Right lobe of liver (tissue), 4 donors: Measurements from ENCODE around the gene TNPO2.

Experiments used
- CTCF ChIP-seq, 4 donors: fragments of 200-600 bp in 3 of 4; fragments of 450-650 bp in 1 of 4; IDR thresholded peaks; one replicate each; pipeline versions ENCODE4 v1.5.1 to v1.8.0; 2016 to 2022; ENCODE audit warnings: antibody characterized with exemption in 4 of 4, mild to moderate bottlenecking in 2 of 4
- POLR2A ChIP-seq: fragments of 450-650 bp; IDR thresholded peaks from one replicate; pipeline ENCODE4 v1.6.1; 2017; ENCODE audit warnings: antibody characterized with exemption, mild to moderate bottlenecking
- donor health status: DM: no; HTN: no; CAD: no.
- donor health status: DM: no; HTN: no; CAD: no.
- donor health status: DM: no; HTN: yes; CAD: no.

GRCh38 chr19:12756150-12756883 is 32.6 kb upstream of the TNPO2 start:
- TF ChIP-seq CTCF (IDR thresholded peaks at IDR 0.05) (no peak), POLR2A (no peak)
